ENCODE data around the gene HCFC2. TPM values are rescaled to one million over a fixed set of nuclear protein-coding genes. Genes with fewer than 3 reads are reported as not detected.

HCFC2 gene
- polyA plus RNA-seq, 1 of the 3 experiments (the other 2 are of a cell fraction), result 5.2 TPM

- ChIA-PET CTCF (interaction anchor here (1.4 to 2.4 kb wide), 2 partner anchors 11 to 19 kb away, joined by 4 to 12 read pairs; no protein-coding TSS in a partner anchor), POLR2A (no interaction called here)
- Histone ChIP-seq H3K9ac (no peak overlapping the region), H3K27me3 (ENCODE audit: insufficient read depth) (no peaks in the 10 kb centered on the region), H3F3A (replicated peaks; ENCODE audit: insufficient read depth) (peaks cover 3% of the 10 kb centered on the region), H3K79me2 (ENCODE audit: insufficient read depth) (no peaks in the 10 kb centered on the region), H3K4me3 (ENCODE audit: low read depth in 2 of 2, low read length in 1 of 2) (no peak overlapping the region), H3K4me1 (ENCODE audit: control insufficient read depth in 1 of 2, insufficient read depth in 2 of 2, low read depth in 1 of 2, low read length in 1 of 2) (no peaks in the 10 kb centered on the region), H3K9me2 (no peaks in the 10 kb centered on the region), H3K4me2 (no peak overlapping the region), H3K36me3 (replicated peaks in 1 of 2; ENCODE audit: control insufficient read depth in 1 of 2, insufficient read depth in 2 of 2, low read length in 1 of 2) (peaks cover 57 to 86% of the 10 kb centered on the region in 2 experiments), H3K27ac (ENCODE audit: low read depth in 2 of 2, low read length in 1 of 2) (no peak overlapping the region), H3K9me3 (no peaks in the 10 kb centered on the region), H4K20me1 (ENCODE audit: insufficient read depth) (no peaks in the 10 kb centered on the region), H2AFZ (ENCODE audit: low read depth) (no peak overlapping the region)
- 93% methylated on average over 2 of the region's 2 CpGs for WGBS (ENCODE audit: low lambda C conversion rate)
- no peak for DNase-seq
- TF ChIP-seq FOXM1 (IDR thresholded peaks at IDR 0.05; ENCODE audit: low read depth) (no peak), NRF1 (IDR thresholded peaks at IDR 0.05; ENCODE audit: low read depth, low read length) (no peak)
- TF ChIP-seq, protein P1, sequence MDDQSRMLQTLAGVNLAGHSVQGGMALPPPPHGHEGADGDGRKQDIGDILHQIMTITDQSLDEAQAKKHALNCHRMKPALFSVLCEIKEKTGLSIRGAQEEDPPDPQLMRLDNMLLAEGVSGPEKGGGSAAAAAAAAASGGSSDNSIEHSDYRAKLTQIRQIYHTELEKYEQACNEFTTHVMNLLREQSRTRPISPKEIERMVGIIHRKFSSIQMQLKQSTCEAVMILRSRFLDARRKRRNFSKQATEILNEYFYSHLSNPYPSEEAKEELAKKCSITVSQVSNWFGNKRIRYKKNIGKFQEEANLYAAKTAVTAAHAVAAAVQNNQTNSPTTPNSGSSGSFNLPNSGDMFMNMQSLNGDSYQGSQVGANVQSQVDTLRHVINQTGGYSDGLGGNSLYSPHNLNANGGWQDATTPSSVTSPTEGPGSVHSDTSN (IDR thresholded peaks at IDR 0.05), result no peak
These were observed 33.6 kb downstream of the HCFC2 start for GRCh38 chr12:104097954-104098353.

GRCh38 chr12:104105461-104105860 is 41.1 kb downstream of the HCFC2 start:
- Histone ChIP-seq H2AFZ (ENCODE audit: low read depth) (no peak overlapping the region), H3K36me3 (replicated peaks in 1 of 2; ENCODE audit: control insufficient read depth in 1 of 2, insufficient read depth in 2 of 2, low read length in 1 of 2) (peaks cover 20 to 33% of the 10 kb centered on the region in 2 experiments), H3K27me3 (ENCODE audit: insufficient read depth) (no peaks in the 10 kb centered on the region), H3K27ac (ENCODE audit: low read depth in 2 of 2, low read length in 1 of 2) (no peak overlapping the region), H3K4me2 (no peak overlapping the region), H3K9ac (no peak overlapping the region), H3K79me2 (ENCODE audit: insufficient read depth) (no peaks in the 10 kb centered on the region; the same call in 1 of the 2 replicates), H3K4me1 (ENCODE audit: control insufficient read depth in 1 of 2, insufficient read depth in 2 of 2, low read depth in 1 of 2, low read length in 1 of 2) (no peaks in the 10 kb centered on the region; a peak in 2 of 4 replicates), H4K20me1 (ENCODE audit: insufficient read depth) (no peaks in the 10 kb centered on the region), H3K9me2 (0 out of 2 replicates have a peak, but pooled peaks cover 2% of the 10 kb centered on the region), H3K4me3 (ENCODE audit: low read depth in 2 of 2, low read length in 1 of 2) (no peak overlapping the region), H3K9me3 (no peaks in the 10 kb centered on the region), H3F3A (replicated peaks; ENCODE audit: insufficient read depth) (peaks cover 14% of the 10 kb centered on the region)
- POLR2A ChIA-PET, result no interaction called here
- CTCF ChIA-PET, result interaction anchor here (1.4 kb wide), 1 partner anchor 227 kb away, joined by 4 read pairs; no protein-coding TSS in a partner anchor
- TF ChIP-seq ELF1 (IDR thresholded peaks at IDR 0.05) (no peak), YY1 (IDR thresholded peaks at IDR 0.05; ENCODE audit: low read depth) (no peak), NRF1 (IDR thresholded peaks at IDR 0.05; ENCODE audit: low read depth, low read length) (no peak), SIN3A (IDR thresholded peaks at IDR 0.05; ENCODE audit: borderline replicate concordance, low read depth, low read length) (no peak), TEAD4 (IDR thresholded peaks at IDR 0.05; ENCODE audit: borderline replicate concordance, insufficient read depth) (no peak), USF2 (IDR thresholded peaks at IDR 0.05; ENCODE audit: borderline replicate concordance, low read depth, low read length) (no peak), EZH2phosphoT487 (IDR thresholded peaks at IDR 0.05; ENCODE audit: borderline replicate concordance, low read depth) (no peak), RAD21 (IDR thresholded peaks at IDR 0.05; ENCODE audit: low read length) (no peak), FOXJ3 (CRISPR knock-in tag; IDR thresholded peaks at IDR 0.05) (no peak), MXI1 (IDR thresholded peaks at IDR 0.05; ENCODE audit: low read depth, low read length) (no peak), POLR2AphosphoS5 (IDR thresholded peaks at IDR 0.05; ENCODE audit: low read depth, low read length) (no peak)
- TF ChIP-seq, protein P2, sequence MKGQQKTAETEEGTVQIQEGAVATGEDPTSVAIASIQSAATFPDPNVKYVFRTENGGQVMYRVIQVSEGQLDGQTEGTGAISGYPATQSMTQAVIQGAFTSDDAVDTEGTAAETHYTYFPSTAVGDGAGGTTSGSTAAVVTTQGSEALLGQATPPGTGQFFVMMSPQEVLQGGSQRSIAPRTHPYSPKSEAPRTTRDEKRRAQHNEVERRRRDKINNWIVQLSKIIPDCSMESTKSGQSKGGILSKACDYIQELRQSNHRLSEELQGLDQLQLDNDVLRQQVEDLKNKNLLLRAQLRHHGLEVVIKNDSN (IDR thresholded peaks at IDR 0.05; ENCODE audit: borderline replicate concordance, low read depth), result no peak
- no peak for DNase-seq
